Measurements from ENCODE around the gene C8B.

Gene C8B

GRCh38 chr1:56904663-56905397 lies 61.0 kb downstream of the C8B start:
- Histone ChIP-seq H3K36me3 (ENCODE audit: control insufficient read depth, insufficient read depth, low read length) (no peaks in the 10 kb centered on the region), H3K27ac (ENCODE audit: low read depth, low read length) (no peak overlapping the region), H3K4me1 (ENCODE audit: control insufficient read depth, insufficient read depth, low read length) (no peaks in the 10 kb centered on the region), H3K9ac (ENCODE audit: low read length) (no peak overlapping the region), H3K27me3 (ENCODE audit: control insufficient read depth, insufficient read depth, low read length) (no peaks in the 10 kb centered on the region), H3K4me3 (ENCODE audit: low read length) (no peak overlapping the region)

DNA sequence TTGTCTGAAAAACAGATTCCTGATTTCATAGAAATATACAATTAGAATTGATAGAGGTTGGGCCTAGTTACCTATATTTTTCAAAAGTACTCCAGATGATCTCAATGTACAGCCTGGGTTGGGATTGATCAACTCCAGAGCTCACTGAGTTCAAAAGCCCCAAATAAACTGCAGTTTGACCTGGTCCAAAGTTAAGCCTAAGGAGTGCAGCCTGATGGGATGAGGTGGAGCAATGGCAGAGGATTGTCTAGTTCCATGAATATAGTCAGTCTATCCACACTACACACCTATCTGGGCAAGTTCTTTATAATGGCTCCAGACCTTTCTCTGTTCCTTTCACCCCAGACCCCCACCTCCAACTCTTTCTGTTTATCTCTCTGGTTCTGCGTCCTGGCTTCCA lies 62.0 kb downstream of the C8B start:
- Histone ChIP-seq H3K9ac (ENCODE audit: low read length) (no peak overlapping the region), H3K4me1 (ENCODE audit: control insufficient read depth, insufficient read depth, low read length) (no peaks in the 10 kb centered on the region), H3K27me3 (ENCODE audit: control insufficient read depth, insufficient read depth, low read length) (no peaks in the 10 kb centered on the region)

DNA sequence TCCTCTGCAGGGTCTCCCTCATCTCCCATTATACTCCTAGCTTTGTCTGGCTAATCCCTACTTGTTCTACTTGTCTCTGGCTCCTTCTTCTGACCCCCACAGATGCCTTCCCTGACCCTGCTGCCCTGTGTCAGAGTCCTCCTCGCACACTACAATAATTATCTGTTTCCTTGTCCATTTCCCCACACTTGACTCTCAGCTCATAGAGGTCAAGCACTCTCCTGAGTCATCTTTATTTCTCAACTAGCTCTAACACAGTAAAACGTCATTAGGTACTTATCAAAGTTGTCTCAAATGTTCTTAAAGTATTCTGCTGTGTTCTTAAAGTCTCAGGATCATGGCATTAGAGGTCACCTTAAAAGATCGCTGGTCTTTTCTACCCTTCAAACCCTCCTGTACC lies 64.1 kb downstream of the C8B start:
- H3K9ac ChIP-seq (ENCODE audit: low read length), result no peak overlapping the region
- no peaks in the 10 kb centered on the region for H3K36me3 ChIP-seq (ENCODE audit: control insufficient read depth, insufficient read depth, low read length)
- H3K4me1 ChIP-seq (ENCODE audit: control insufficient read depth, insufficient read depth, low read length), result no peaks in the 10 kb centered on the region
- no peak overlapping the region for H3K4me3 ChIP-seq (ENCODE audit: low read length)
- H3K27ac ChIP-seq (ENCODE audit: low read depth, low read length), result no peak overlapping the region
- no peaks in the 10 kb centered on the region for H3K27me3 ChIP-seq (ENCODE audit: control insufficient read depth, insufficient read depth, low read length)

More for the DNA sequence above, 62.0 kb downstream of the C8B start:
- Histone ChIP-seq H3K36me3 (ENCODE audit: control insufficient read depth, insufficient read depth, low read length) (no peaks in the 10 kb centered on the region), H3K27ac (ENCODE audit: low read depth, low read length) (no peak overlapping the region), H3K4me3 (ENCODE audit: low read length) (no peak overlapping the region)

GRCh38 chr1:56898879-56899278 lies 66.9 kb downstream of the C8B start:
- Histone ChIP-seq H3K27me3 (ENCODE audit: control insufficient read depth, insufficient read depth, low read length) (no peaks in the 10 kb centered on the region), H3K9ac (ENCODE audit: low read length) (no peak overlapping the region), H3K4me1 (ENCODE audit: control insufficient read depth, insufficient read depth, low read length) (no peaks in the 10 kb centered on the region), H3K36me3 (ENCODE audit: control insufficient read depth, insufficient read depth, low read length) (no peaks in the 10 kb centered on the region), H3K27ac (ENCODE audit: low read depth, low read length) (no peak overlapping the region), H3K4me3 (ENCODE audit: low read length) (no peak overlapping the region)

GRCh38 chr1:56898005-56898373 lies 67.8 kb downstream of the C8B start:
- Histone ChIP-seq H3K36me3 (ENCODE audit: control insufficient read depth, insufficient read depth, low read length) (no peaks in the 10 kb centered on the region), H3K4me3 (ENCODE audit: low read length) (no peak overlapping the region), H3K9ac (ENCODE audit: low read length) (no peak overlapping the region), H3K4me1 (ENCODE audit: control insufficient read depth, insufficient read depth, low read length) (no peaks in the 10 kb centered on the region), H3K27me3 (ENCODE audit: control insufficient read depth, insufficient read depth, low read length) (no peaks in the 10 kb centered on the region), H3K27ac (ENCODE audit: low read depth, low read length) (no peak overlapping the region)

DNA sequence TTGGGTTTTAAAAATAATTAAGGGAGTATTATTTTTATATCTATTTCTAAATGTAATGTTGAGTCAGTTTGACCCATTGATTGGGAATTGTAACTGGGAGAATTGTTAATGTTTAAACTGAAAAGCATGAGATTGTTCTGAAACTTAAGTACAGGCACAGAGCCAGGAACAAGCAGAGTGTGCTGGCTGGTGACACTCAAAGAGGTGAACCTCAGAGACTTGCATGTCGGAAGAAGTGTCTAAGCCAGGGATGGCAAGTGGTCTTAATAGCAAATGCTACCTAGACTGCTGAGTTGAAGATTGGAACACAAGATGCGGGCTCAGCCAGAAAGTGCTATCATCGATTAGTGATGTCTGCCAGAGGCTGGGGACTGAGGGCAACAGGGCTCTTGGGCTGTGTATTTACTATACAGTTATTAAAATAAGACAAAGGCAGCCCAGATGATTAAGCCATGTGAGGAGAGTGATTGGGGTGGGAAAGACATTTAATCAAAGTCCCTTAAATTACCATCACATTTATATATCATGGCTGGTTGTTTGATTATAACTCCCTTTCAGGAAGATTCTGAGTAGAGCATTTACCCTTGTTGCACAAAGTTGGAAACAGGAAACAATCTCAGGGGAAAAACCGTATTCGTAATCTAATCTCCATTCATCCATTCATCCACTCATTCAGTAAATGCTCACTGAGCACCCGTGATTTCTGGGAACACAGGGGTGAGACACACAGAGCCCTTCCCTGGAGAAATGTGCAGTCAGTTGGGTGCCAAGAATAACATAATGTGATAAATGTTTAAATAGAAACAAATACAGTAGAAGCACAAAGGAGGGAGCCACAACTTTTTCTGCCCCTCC lies 68.4 kb downstream of the C8B start:
- Histone ChIP-seq H3K9ac (ENCODE audit: low read length) (no peak overlapping the region), H3K27me3 (ENCODE audit: control insufficient read depth, insufficient read depth, low read length) (no peaks in the 10 kb centered on the region), H3K27ac (ENCODE audit: low read depth, low read length) (no peak overlapping the region), H3K36me3 (ENCODE audit: control insufficient read depth, insufficient read depth, low read length) (no peaks in the 10 kb centered on the region), H3K4me3 (ENCODE audit: low read length) (no peak overlapping the region), H3K4me1 (ENCODE audit: control insufficient read depth, insufficient read depth, low read length) (no peaks in the 10 kb centered on the region)

DNA sequence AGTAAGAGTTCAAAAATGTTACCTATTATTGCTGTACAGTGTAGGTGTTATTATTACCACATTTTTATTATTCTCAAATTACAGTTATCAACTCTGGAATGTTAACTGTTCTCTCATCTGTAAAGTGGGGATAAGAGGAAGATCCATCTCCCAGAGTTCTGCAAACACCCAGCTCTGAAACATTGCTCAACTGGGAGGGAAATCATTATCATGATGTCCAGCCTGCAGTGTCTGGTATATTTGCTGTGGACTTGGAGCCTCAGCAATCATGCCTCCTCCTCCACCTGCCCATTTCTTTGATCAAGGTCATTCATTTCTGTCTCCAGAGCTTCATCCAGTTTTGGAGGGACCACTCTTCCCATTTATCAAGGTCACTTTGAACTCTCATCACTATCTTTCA lies 71.8 kb downstream of the C8B start:
- no peak overlapping the region for H3K4me3 ChIP-seq (ENCODE audit: low read length)
- H3K27ac ChIP-seq (ENCODE audit: low read depth, low read length), result no peak overlapping the region
- no peaks in the 10 kb centered on the region for H3K36me3 ChIP-seq (ENCODE audit: control insufficient read depth, insufficient read depth, low read length)
- H3K4me1 ChIP-seq (ENCODE audit: control insufficient read depth, insufficient read depth, low read length), result no peaks in the 10 kb centered on the region
- H3K27me3 ChIP-seq (ENCODE audit: control insufficient read depth, insufficient read depth, low read length), result no peaks in the 10 kb centered on the region
- no peak overlapping the region for H3K9ac ChIP-seq (ENCODE audit: low read length)

GRCh38 chr1:56890229-56890628 lies 75.6 kb downstream of the C8B start:
- Histone ChIP-seq H3K4me3 (ENCODE audit: low read length) (no peak overlapping the region), H3K4me1 (ENCODE audit: control insufficient read depth, insufficient read depth, low read length) (no peaks in the 10 kb centered on the region), H3K36me3 (ENCODE audit: control insufficient read depth, insufficient read depth, low read length) (no peaks in the 10 kb centered on the region), H3K27ac (ENCODE audit: low read depth, low read length) (no peak overlapping the region), H3K27me3 (ENCODE audit: control insufficient read depth, insufficient read depth, low read length) (no peaks in the 10 kb centered on the region), H3K9ac (ENCODE audit: low read length) (no peak overlapping the region)

DNA sequence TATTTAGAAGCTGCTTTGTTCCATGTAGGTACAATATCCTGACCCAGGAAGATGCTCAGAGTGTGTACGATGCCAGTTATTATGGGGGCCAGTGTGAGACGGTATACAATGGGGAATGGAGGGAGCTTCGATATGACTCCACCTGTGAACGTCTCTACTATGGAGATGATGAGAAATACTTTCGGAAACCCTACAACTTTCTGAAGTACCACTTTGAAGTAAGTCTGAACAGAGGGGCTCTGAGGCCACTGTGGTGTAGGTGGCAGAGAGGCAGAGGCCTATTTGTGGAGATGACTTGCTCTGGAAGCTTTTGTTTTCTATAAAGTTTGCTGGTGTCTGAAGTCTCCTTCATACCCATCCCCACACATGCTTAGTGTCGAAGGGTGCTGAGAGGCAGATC lies 84.4 kb downstream of the C8B start:
- Histone ChIP-seq H3K9ac (ENCODE audit: low read length) (no peak overlapping the region), H3K36me3 (ENCODE audit: control insufficient read depth, insufficient read depth, low read length) (no peaks in the 10 kb centered on the region), H3K27ac (ENCODE audit: low read depth, low read length) (no peak overlapping the region)

GRCh38 chr1:56880774-56881173 lies 85.0 kb downstream of the C8B start:
- H3K4me1 ChIP-seq (ENCODE audit: control insufficient read depth, insufficient read depth, low read length), result no peaks in the 10 kb centered on the region
- H3K4me3 ChIP-seq (ENCODE audit: low read length), result no peak overlapping the region
- no peak overlapping the region for H3K27ac ChIP-seq (ENCODE audit: low read depth, low read length)
- H3K36me3 ChIP-seq (ENCODE audit: control insufficient read depth, insufficient read depth, low read length), result no peaks in the 10 kb centered on the region
- H3K9ac ChIP-seq (ENCODE audit: low read length), result no peak overlapping the region
- H3K27me3 ChIP-seq (ENCODE audit: control insufficient read depth, insufficient read depth, low read length), result no peaks in the 10 kb centered on the region

More for the DNA sequence above, 84.4 kb downstream of the C8B start:
- H3K4me3 ChIP-seq (ENCODE audit: low read length), result no peak overlapping the region
- no peaks in the 10 kb centered on the region for H3K4me1 ChIP-seq (ENCODE audit: control insufficient read depth, insufficient read depth, low read length)
- H3K27me3 ChIP-seq (ENCODE audit: control insufficient read depth, insufficient read depth, low read length), result no peaks in the 10 kb centered on the region

Data from rectal smooth muscle tissue (tissue), 1 donor.